ENCODE data around the gene JAK1. TPM values are rescaled to one million over a fixed set of nuclear protein-coding genes. Genes with fewer than 3 reads are reported as not detected.

JAK1 gene
- total RNA-seq, 1 experiment from 2014 or later, result 27.8 TPM

GRCh38 chr1:64895500-64895899, 70.8 kb downstream of the JAK1 start (continued):
- no peak for TF ChIP-seq E2F4 (CRISPR knock-in tag; IDR thresholded peaks at IDR 0.05; ENCODE audit: borderline replicate concordance, low read depth)

GRCh38 chr1:64894438-64895196, 71.7 kb downstream of the JAK1 start:
- CTCF ChIA-PET, result no interaction called here
- Mint-ChIP-seq H3K4me1 (peaks cover 68% of the 10 kb centered on the region), H3K27ac (no peak overlapping the region), H3K27me3 (ENCODE audit: low read depth) (no peaks in the 10 kb centered on the region), H3K9me3 (peaks cover 4% of the 10 kb centered on the region), H3K36me3 (no peaks in the 10 kb centered on the region), H3K4me3 (no peak overlapping the region)
- ATAC-seq (no peak), DNase-seq (ENCODE audit: low spot score) (no peak)
- POLR2A ChIA-PET, result no interaction called here
- TF ChIP-seq AR (CRISPR knock-in tag; IDR thresholded peaks at IDR 0.05) (no peak), SOX15 (CRISPR knock-in tag; IDR thresholded peaks at IDR 0.05) (no peak), SMAD4 (CRISPR knock-in tag; IDR thresholded peaks at IDR 0.05) (no peak), CREM (CRISPR knock-in tag; IDR thresholded peaks at IDR 0.05) (no peak), ZNF281 (CRISPR knock-in tag; IDR thresholded peaks at IDR 0.05) (no peak), ZSCAN18 (CRISPR knock-in tag; IDR thresholded peaks at IDR 0.05) (no peak), AFF4 (CRISPR knock-in tag; IDR thresholded peaks at IDR 0.05; ENCODE audit: borderline replicate concordance) (no peak), ZNF138 (CRISPR knock-in tag; conservative IDR thresholded peaks at IDR 0.05) (no peak), ZNF425 (CRISPR knock-in tag; conservative IDR thresholded peaks at IDR 0.05) (no peak), ZNF532 (CRISPR knock-in tag; IDR thresholded peaks at IDR 0.05; ENCODE audit: borderline replicate concordance) (no peak), RORB (CRISPR knock-in tag; IDR thresholded peaks at IDR 0.05) (no peak), TCF7 (CRISPR knock-in tag; IDR thresholded peaks at IDR 0.05; ENCODE audit: low read depth) (no peak), NFATC4 (CRISPR knock-in tag; IDR thresholded peaks at IDR 0.05) (no peak), MLX (CRISPR knock-in tag; IDR thresholded peaks at IDR 0.05) (no peak)

Measured in WTC11 (cell line).